Caco-2 (cell line): ENCODE results near the gene FAM83E. TPM values are rescaled to one million over a fixed set of nuclear protein-coding genes. Genes with fewer than 3 reads are reported as not detected.
A peak's percentile ranks its signal among the peaks of the same experiment; 100 is the strongest.

Experiments
- BruUV-seq: library from RNA; stranded (reverse); fragments of 400-500 nt; replicated peaks from 2 replicates; lab custom pipeline; 2021; lab: Mats Ljungman, UMichigan
- CTCF ChIA-PET: fragments of 300-600 bp; sonication (Branson Sonifier 250); formaldehyde crosslinking; loops from one replicate; lab custom pipeline; 2022; ENCODE audit warnings: antibody characterized with exemption; lab: Charles Lee
- POLR2A ChIA-PET: fragments of 300-600 bp; sonication (Branson Sonifier 250); formaldehyde crosslinking; loops from one replicate; lab custom pipeline; 2022; ENCODE audit warnings: antibody characterized with exemption; lab: Charles Lee
- DNase-seq, 2 experiments: peaks; one replicate each; pipeline versions ENCODE4 v3.0.0 to v3.0.0-alpha.2; 2020 to 2022
- H3K27me3 ChIP-seq: replicated peaks from 2 replicates; pipeline ENCODE4 v1.6.0; 2011; ENCODE audit warnings: low read length; ENCODE audit not compliant: control insufficient read depth, insufficient read depth
- H3K36me3 ChIP-seq: 2 replicates; pipeline ENCODE4 v1.5.1; 2011; ENCODE audit warnings: low read length; ENCODE audit not compliant: control insufficient read depth, insufficient read depth
- H3K4me1 ChIP-seq: fragments of 250-450 bp; sonication (Bioruptor Pico); 2 replicates; pipeline ENCODE4 v1.5.1; 2020; ENCODE audit warnings: mild to moderate bottlenecking
- H3K4me3 ChIP-seq: 2 replicates; pipeline ENCODE4 v1.5.1; 2011; ENCODE audit warnings: low read depth, mild to moderate bottlenecking, control low read depth, low read length
- H3K9me3 ChIP-seq: fragments of 250-450 bp; sonication (Bioruptor Pico); 2 replicates; pipeline ENCODE4 v1.5.1; 2020; ENCODE audit warnings: mild to moderate bottlenecking, moderate library complexity
- H3K27ac Mint-ChIP-seq: one replicate; pipeline ENCODE4 v1.8.0; 2022; ENCODE audit warnings: mixed read lengths; ENCODE audit not compliant: unreplicated experiment
- H3K27me3 Mint-ChIP-seq: one replicate; pipeline ENCODE4 v1.8.0; 2022; ENCODE audit warnings: mixed read lengths; ENCODE audit not compliant: insufficient read depth, unreplicated experiment
- H3K36me3 Mint-ChIP-seq: one replicate; pipeline ENCODE4 v1.8.0; 2022; ENCODE audit warnings: mild to moderate bottlenecking, mixed read lengths; ENCODE audit not compliant: insufficient read depth, unreplicated experiment
- H3K4me1 Mint-ChIP-seq: one replicate; pipeline ENCODE4 v1.8.0; 2022; ENCODE audit warnings: low read depth, mixed read lengths; ENCODE audit not compliant: unreplicated experiment
- H3K4me3 Mint-ChIP-seq: one replicate; pipeline ENCODE4 v1.8.0; 2022; ENCODE audit warnings: mild to moderate bottlenecking, moderate library complexity, mixed read lengths; ENCODE audit not compliant: unreplicated experiment
- H3K9me3 Mint-ChIP-seq: one replicate; pipeline ENCODE4 v1.8.0; 2022; ENCODE audit warnings: mixed read lengths; ENCODE audit not compliant: unreplicated experiment
- intact Hi-C: fragments of 100-400 bp; cut with micrococcal nuclease; formaldehyde crosslinking; loops from one replicate; pipeline ENCODE4 v1.10.0; 2022; ENCODE audit not compliant: unreplicated experiment
- total RNA-seq: library from RNA; stranded (reverse); gene quantifications from 2 replicates; pipeline ENCODE4 v1.2.3, GENCODE V29; 2022
- TF ChIP-seq, protein P1 (sequence below), 2 experiments: fragments of 200-600 bp in 1 of 2; IDR thresholded peaks; 1 replicate in 1 of 2; 2 replicates in 1 of 2; pipeline versions ENCODE4 v1.5.1 to v1.8.0; 2011 to 2022; ENCODE audit warnings: antibody characterized with exemption in 1 of 2, control low read depth in 1 of 2, inconsistent platforms in 1 of 2, low read depth in 1 of 2, low read length in 1 of 2, mild to moderate bottlenecking in 1 of 2, moderate library complexity in 1 of 2; ENCODE audit not compliant: insufficient read depth in 1 of 2, severe bottlenecking in 1 of 2, unreplicated experiment in 1 of 2

FAM83E gene
- total RNA-seq, 1 experiment from 2014 or later = 6.8 TPM

DNA sequence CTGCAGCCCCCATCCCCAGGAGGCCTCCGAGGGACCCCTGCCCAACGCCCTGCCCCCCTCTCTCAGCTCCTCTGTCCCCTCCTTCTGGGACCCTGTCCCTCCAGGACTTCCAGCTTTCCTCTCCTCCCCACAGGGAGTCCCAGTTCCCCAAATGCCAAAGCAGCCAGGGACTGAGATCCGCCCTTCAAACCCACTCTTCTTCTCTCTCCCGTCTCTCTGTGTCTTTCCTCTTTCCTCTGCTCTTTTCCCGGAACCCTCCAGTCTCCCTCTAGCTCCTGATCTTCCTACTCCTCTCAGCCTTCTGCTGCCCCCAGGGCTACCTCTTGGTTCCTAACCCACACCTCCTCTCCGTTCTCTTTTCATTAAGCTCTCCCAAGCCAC lies 30.7 kb upstream of the FAM83E start:
- Histone ChIP-seq H3K4me3 (peak overlapping the region; percentile 56), H3K9me3 (no peaks in the 10 kb centered on the region), H3K4me1 (peaks cover 9% of the 10 kb centered on the region; the same call in 1 of the 2 replicates), H3K27me3 (no peaks in the 10 kb centered on the region), H3K36me3 (no peaks in the 10 kb centered on the region)
- intact Hi-C loops = loop anchor here (5.0 kb wide), 1 partner anchor 42 kb away; no protein-coding TSS in a partner anchor
- peak overlapping the region; percentile 77 for H3K4me3 Mint-ChIP-seq
- no peaks in the 10 kb centered on the region for H3K27me3 Mint-ChIP-seq
- peak overlapping the region; percentile 69 for H3K27ac Mint-ChIP-seq
- peaks cover 16% of the 10 kb centered on the region for H3K4me1 Mint-ChIP-seq
- TSS peak; percentile 87 for BruUV-seq
- TF ChIP-seq, protein P1, sequence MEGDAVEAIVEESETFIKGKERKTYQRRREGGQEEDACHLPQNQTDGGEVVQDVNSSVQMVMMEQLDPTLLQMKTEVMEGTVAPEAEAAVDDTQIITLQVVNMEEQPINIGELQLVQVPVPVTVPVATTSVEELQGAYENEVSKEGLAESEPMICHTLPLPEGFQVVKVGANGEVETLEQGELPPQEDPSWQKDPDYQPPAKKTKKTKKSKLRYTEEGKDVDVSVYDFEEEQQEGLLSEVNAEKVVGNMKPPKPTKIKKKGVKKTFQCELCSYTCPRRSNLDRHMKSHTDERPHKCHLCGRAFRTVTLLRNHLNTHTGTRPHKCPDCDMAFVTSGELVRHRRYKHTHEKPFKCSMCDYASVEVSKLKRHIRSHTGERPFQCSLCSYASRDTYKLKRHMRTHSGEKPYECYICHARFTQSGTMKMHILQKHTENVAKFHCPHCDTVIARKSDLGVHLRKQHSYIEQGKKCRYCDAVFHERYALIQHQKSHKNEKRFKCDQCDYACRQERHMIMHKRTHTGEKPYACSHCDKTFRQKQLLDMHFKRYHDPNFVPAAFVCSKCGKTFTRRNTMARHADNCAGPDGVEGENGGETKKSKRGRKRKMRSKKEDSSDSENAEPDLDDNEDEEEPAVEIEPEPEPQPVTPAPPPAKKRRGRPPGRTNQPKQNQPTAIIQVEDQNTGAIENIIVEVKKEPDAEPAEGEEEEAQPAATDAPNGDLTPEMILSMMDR (IDR thresholded peaks at IDR 0.05; ENCODE audit: insufficient read depth in 1 of 2, low read depth in 1 of 2, low read length in 1 of 2, severe bottlenecking in 1 of 2, unreplicated experiment in 1 of 2) = no peak
- no peaks in the 10 kb centered on the region for H3K36me3 Mint-ChIP-seq
- DNase-seq = peak; percentile 41 to 43
- CTCF ChIA-PET = interaction anchor here (0.6 to 2.7 kb wide), 16 partner anchors 8 to 1308 kb away, joined by 3 to 28 read pairs (median 6); partner anchors contain the start of genes DBP and FUT2
- POLR2A ChIA-PET = interaction anchor here (0.6 to 2.1 kb wide), 6 partner anchors 15 to 226 kb away, joined by 3 to 12 read pairs (median 6); partner anchors contain the start of genes PPP1R15A, RPL18 and SPHK2
- no peaks in the 10 kb centered on the region for H3K9me3 Mint-ChIP-seq

DNA sequence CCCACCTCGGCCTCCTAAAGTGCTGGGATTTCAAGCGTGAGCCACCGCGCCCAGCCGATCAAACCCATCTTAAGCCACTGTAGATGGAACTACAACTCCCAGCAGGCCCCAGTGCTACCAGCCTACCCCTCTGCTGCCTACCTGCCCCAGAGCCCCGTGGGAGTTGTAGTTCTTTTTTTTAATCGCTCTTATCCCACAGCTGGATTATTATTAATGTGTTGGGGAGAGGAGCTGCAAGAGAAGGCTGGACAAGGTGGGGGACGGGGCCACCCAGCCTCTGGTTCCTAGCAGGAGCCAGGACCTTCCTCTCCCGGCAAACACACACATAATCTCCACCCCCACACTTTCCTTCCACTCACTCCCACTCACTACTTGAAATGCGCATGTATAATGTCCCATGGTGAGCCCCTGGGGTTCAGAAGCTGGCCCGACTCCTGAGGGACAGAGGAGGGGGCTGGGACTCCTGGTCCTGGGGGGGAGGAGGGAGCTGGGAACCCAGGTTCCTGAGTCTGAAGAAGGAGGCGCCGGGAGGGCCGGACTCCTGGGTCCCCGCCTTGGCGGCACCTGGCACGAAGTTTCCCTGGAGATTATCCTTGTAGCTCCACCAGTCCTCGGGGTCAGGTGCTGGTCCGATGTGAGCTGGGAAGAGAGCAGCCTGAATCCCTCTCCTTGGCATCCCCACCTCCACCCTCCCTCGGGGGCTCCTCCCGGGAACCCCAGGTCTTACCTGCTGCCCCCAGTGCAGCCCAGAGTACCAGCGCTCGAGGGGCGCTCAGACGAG lies 30.2 kb upstream of the FAM83E start:
- intact Hi-C loops = loop anchor here (5.0 kb wide), 1 partner anchor 42 kb away; no protein-coding TSS in a partner anchor
- peaks cover 16% of the 10 kb centered on the region for H3K4me1 Mint-ChIP-seq
- no peaks in the 10 kb centered on the region for H3K27me3 Mint-ChIP-seq
- no TSS peak for BruUV-seq
- Histone ChIP-seq H3K9me3 (no peaks in the 10 kb centered on the region), H3K4me1 (peaks cover 9% of the 10 kb centered on the region; the same call in 1 of the 2 replicates), H3K4me3 (peak overlapping the region; percentile 56), H3K36me3 (no peaks in the 10 kb centered on the region), H3K27me3 (no peaks in the 10 kb centered on the region)
- peak; percentile 72 to 76 for DNase-seq
- H3K36me3 Mint-ChIP-seq = no peaks in the 10 kb centered on the region
- H3K9me3 Mint-ChIP-seq = no peaks in the 10 kb centered on the region
- H3K4me3 Mint-ChIP-seq = peak overlapping the region; percentile 77
- CTCF ChIA-PET = interaction anchor here (0.5 to 2.7 kb wide), 13 partner anchors 30 to 1308 kb away, joined by 3 to 28 read pairs (median 6); partner anchors contain the start of gene FUT2
- TF ChIP-seq, protein P1 (IDR thresholded peaks at IDR 0.05; ENCODE audit: insufficient read depth in 1 of 2, low read depth in 1 of 2, low read length in 1 of 2, severe bottlenecking in 1 of 2, unreplicated experiment in 1 of 2) = no peak
- H3K27ac Mint-ChIP-seq = peak overlapping the region; percentile 69
- POLR2A ChIA-PET = interaction anchor here (0.6 to 2.1 kb wide), 5 partner anchors 15 to 227 kb away, joined by 4 to 12 read pairs (median 7); partner anchors contain the start of genes PPP1R15A, RPL18 and SPHK2

DNA sequence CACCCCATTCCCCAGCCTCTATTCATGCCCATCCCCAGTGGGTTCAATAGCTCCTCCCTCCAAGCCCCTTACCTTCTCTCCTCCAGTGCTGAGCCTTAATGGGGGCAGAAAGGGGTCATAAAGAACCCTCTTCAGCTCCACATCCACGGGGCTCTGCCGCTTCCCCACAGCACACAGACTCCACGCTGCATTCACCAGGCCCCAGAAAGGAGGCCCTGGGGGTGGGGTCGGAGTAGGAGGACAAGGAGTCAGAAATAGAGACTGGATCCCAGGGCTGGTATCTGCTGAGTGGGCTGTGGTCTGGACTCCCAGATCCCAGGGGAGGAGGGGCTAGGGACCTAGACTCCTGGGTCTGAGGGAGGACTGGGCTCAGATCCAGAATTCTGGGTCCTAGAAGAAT lies 29.5 kb upstream of the FAM83E start:
- H3K36me3 Mint-ChIP-seq = peaks cover 2% of the 10 kb centered on the region
- no peak for DNase-seq
- TF ChIP-seq, protein P1 (IDR thresholded peaks at IDR 0.05; ENCODE audit: insufficient read depth in 1 of 2, low read depth in 1 of 2, low read length in 1 of 2, severe bottlenecking in 1 of 2, unreplicated experiment in 1 of 2) = no peak
- no peaks in the 10 kb centered on the region for H3K27me3 Mint-ChIP-seq
- CTCF ChIA-PET = interaction anchor here (0.5 to 2.7 kb wide), 2 partner anchors 92 to 95 kb away, joined by 4 to 28 read pairs; no protein-coding TSS in a partner anchor
- POLR2A ChIA-PET = no interaction called here
- no TSS peak for BruUV-seq
- no peak overlapping the region for H3K4me3 Mint-ChIP-seq
- H3K36me3 ChIP-seq = no peaks in the 10 kb centered on the region
- peaks cover 9% of the 10 kb centered on the region; the same call in 1 of the 2 replicates for H3K4me1 ChIP-seq
- intact Hi-C loops = no loop called here
- H3K4me3 ChIP-seq = no peak overlapping the region
- H3K9me3 Mint-ChIP-seq = no peaks in the 10 kb centered on the region
- no peak overlapping the region for H3K27ac Mint-ChIP-seq
- no peaks in the 10 kb centered on the region for H3K9me3 ChIP-seq
- H3K27me3 ChIP-seq = no peaks in the 10 kb centered on the region
- H3K4me1 Mint-ChIP-seq = peaks cover 16% of the 10 kb centered on the region
